Measurements from ENCODE around the gene EYA3.

The EYA3 gene

GRCh38 chr1:28071813-28072212 lies 16.6 kb downstream of the EYA3 start:
- no peak for DNase-seq (ENCODE audit: low read depth in 2 of 2)

GRCh38 chr1:28070725-28071593 lies 17.5 kb downstream of the EYA3 start:
- no peak for DNase-seq (ENCODE audit: low read depth in 2 of 2)

GRCh38 chr1:28067523-28068090 lies 20.8 kb downstream of the EYA3 start:
- DNase-seq (ENCODE audit: low read depth in 2 of 2): no peak

- DNase-seq (ENCODE audit: low read depth in 2 of 2): no peak
Measured at GRCh38 chr1:28066393-28067154, 21.8 kb downstream of the EYA3 start.

GRCh38 chr1:28064064-28064463 lies 24.3 kb downstream of the EYA3 start:
- no peak for DNase-seq (ENCODE audit: low read depth in 2 of 2)

- no peak for DNase-seq (ENCODE audit: low read depth in 2 of 2)
Measured at GRCh38 chr1:28062806-28063205, 25.6 kb downstream of the EYA3 start.

- no peak for DNase-seq (ENCODE audit: low read depth in 2 of 2)
Measured at GRCh38 chr1:28058971-28059878, 29.2 kb downstream of the EYA3 start.

- DNase-seq (ENCODE audit: low read depth in 2 of 2): no peak
Measured at GRCh38 chr1:28058168-28058567, 30.2 kb downstream of the EYA3 start.

- DNase-seq (ENCODE audit: low read depth in 2 of 2): peak; percentile 21 to 53
Measured at GRCh38 chr1:28056129-28056925, 32.1 kb downstream of the EYA3 start.

- DNase-seq (ENCODE audit: low read depth in 2 of 2): no peak
Measured at GRCh38 chr1:28050776-28051175, 37.6 kb downstream of the EYA3 start.

GRCh38 chr1:28046716-28047115 lies 41.7 kb downstream of the EYA3 start:
- DNase-seq (ENCODE audit: low read depth in 2 of 2): no peak

GRCh38 chr1:28045777-28046176 lies 42.6 kb downstream of the EYA3 start:
- no peak for DNase-seq (ENCODE audit: low read depth in 2 of 2)

GRCh38 chr1:28044399-28044798 lies 44.0 kb downstream of the EYA3 start:
- no peak for DNase-seq (ENCODE audit: low read depth in 2 of 2)

GRCh38 chr1:28039341-28039740 lies 49.1 kb downstream of the EYA3 start:
- DNase-seq (ENCODE audit: low read depth in 2 of 2): no peak

GRCh38 chr1:28037946-28038345 lies 50.5 kb downstream of the EYA3 start:
- no peak for DNase-seq (ENCODE audit: low read depth in 2 of 2)

GRCh38 chr1:28037206-28037605 lies 51.2 kb downstream of the EYA3 start:
- DNase-seq (ENCODE audit: low read depth in 2 of 2): no peak

- no peak for DNase-seq (ENCODE audit: low read depth in 2 of 2)
Measured at GRCh38 chr1:28036431-28036830, 52.0 kb downstream of the EYA3 start.

GRCh38 chr1:28035420-28035819 lies 53.0 kb downstream of the EYA3 start:
- no peak for DNase-seq (ENCODE audit: low read depth in 2 of 2)

- no peak for DNase-seq (ENCODE audit: low read depth in 2 of 2)
Measured at GRCh38 chr1:28032281-28032680, 56.1 kb downstream of the EYA3 start.

GRCh38 chr1:28031173-28031572 lies 57.2 kb downstream of the EYA3 start:
- no peak for DNase-seq (ENCODE audit: low read depth in 2 of 2)
